Body of pancreas (tissue), 4 donors: ENCODE measurements around the gene PRSS53. TPM values are rescaled to one million over a fixed set of nuclear protein-coding genes. Genes with fewer than 3 reads are reported as not detected.

Source experiments
- ATAC-seq: fragments of 150-250 bp; one replicate; pipeline ENCODE4 v1.9.1; 2016
- DNase-seq, 4 donors: peaks; one replicate each; pipeline ENCODE4 v3.0.0-alpha.2; 2019
- H3K27ac ChIP-seq, 4 donors: fragments of 200-600 bp; sonication (generic); 1 replicate in 3 of 4; 2 replicates in 1 of 4; pipeline versions ENCODE4 v1.5.1 to v1.6.1; 2016 to 2019; ENCODE audit warnings: mild to moderate bottlenecking in 1 of 4, mixed read lengths in 1 of 4, moderate library complexity in 1 of 4
- H3K27me3 ChIP-seq, 2 donors: fragments of 200-600 bp; sonication (generic); one replicate each; pipeline ENCODE4 v1.6.0; 2016; ENCODE audit warnings: mild to moderate bottlenecking in 1 of 2
- H3K36me3 ChIP-seq, 2 donors: fragments of 200-600 bp; sonication (generic); replicated peaks in 1 of 2; 2 replicates each; pipeline ENCODE4 v1.5.1; 2016; ENCODE audit warnings: low read depth in 2 of 2; ENCODE audit not compliant: insufficient read depth in 1 of 2
- H3K4me1 ChIP-seq: fragments of 200-600 bp; sonication (generic); one replicate; pipeline ENCODE4 v1.6.0; 2016
- H3K4me3 ChIP-seq, 2 donors: fragments of 200-600 bp; sonication (generic); 1 replicate in 1 of 2; 2 replicates in 1 of 2; pipeline ENCODE4 v1.5.1; 2016 to 2019
- H3K9me3 ChIP-seq, 3 donors: fragments of 200-600 bp; sonication (generic); 1 replicate in 2 of 3; 2 replicates in 1 of 3; pipeline ENCODE4 v1.5.1; 2016
- POLR2A ChIP-seq, 3 donors: fragments of 450-650 bp; IDR thresholded peaks; one replicate each; pipeline ENCODE4 v1.6.1; 2016; ENCODE audit warnings: antibody characterized with exemption in 3 of 3, mild to moderate bottlenecking in 2 of 3
- WGBS, 2 donors: methylation state at CpG; one replicate each; pipeline ENCODE4 v1.1.5; 2017; 5-methylcytosine and 5-hydroxymethylcytosine counted together
- intact Hi-C: fragments of 100-400 bp; cut with DNase I; formaldehyde crosslinking; loops from one replicate; pipeline ENCODE4 v1.15.1; 2023
- total RNA-seq, 2 donors: library from RNA; depleted of rRNA; stranded (reverse); fragments of >200 nt; gene quantifications; one replicate each; pipeline ENCODE4 v1.1.0, GENCODE V29; 2016
- TF ChIP-seq, protein P1 (sequence below), 7 experiments: fragments of 450-650 bp in 4 of 7; fragments of 200-600 bp in 3 of 7; sonication (generic) in 3 of 7; IDR thresholded peaks; one replicate each; pipeline ENCODE4 v1.5.1; 2016 to 2019; ENCODE audit warnings: antibody characterized with exemption in 7 of 7

Gene PRSS53
- total RNA-seq, 2 donors from 2014 or later = 3.0 to 6.0 TPM

DNA sequence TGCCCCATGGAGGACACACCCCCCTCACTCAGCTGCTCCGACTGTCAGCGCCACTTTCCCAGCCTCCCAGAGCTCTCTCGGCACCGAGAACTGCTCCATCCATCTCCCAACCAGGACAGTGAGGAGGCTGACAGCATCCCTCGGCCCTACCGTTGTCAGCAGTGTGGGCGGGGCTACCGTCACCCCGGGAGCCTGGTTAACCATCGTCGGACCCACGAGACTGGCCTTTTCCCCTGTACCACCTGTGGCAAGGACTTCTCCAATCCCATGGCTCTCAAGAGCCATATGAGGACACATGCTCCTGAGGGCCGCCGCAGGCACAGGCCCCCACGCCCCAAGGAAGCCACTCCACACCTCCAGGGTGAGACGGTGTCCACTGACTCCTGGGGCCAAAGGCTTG lies 12.4 kb downstream of the PRSS53 start:
- H3K27ac ChIP-seq = no peak overlapping the region
- WGBS, 2 donors = 67 to 71% methylated on average over 11 to 16 of the region's 16 CpGs
- H3K4me1 ChIP-seq = peaks cover 25% of the 10 kb centered on the region
- TF ChIP-seq, protein P1, sequence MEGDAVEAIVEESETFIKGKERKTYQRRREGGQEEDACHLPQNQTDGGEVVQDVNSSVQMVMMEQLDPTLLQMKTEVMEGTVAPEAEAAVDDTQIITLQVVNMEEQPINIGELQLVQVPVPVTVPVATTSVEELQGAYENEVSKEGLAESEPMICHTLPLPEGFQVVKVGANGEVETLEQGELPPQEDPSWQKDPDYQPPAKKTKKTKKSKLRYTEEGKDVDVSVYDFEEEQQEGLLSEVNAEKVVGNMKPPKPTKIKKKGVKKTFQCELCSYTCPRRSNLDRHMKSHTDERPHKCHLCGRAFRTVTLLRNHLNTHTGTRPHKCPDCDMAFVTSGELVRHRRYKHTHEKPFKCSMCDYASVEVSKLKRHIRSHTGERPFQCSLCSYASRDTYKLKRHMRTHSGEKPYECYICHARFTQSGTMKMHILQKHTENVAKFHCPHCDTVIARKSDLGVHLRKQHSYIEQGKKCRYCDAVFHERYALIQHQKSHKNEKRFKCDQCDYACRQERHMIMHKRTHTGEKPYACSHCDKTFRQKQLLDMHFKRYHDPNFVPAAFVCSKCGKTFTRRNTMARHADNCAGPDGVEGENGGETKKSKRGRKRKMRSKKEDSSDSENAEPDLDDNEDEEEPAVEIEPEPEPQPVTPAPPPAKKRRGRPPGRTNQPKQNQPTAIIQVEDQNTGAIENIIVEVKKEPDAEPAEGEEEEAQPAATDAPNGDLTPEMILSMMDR (IDR thresholded peaks at IDR 0.05) = no peak
- TF ChIP-seq POLR2A (IDR thresholded peaks at IDR 0.05) = no peak
- H3K36me3 ChIP-seq = peaks cover 8 to 33% of the 10 kb centered on the region in 2 donors
- intact Hi-C loops = loop anchor here (10.0 kb wide), 1 partner anchor 68 kb away; no protein-coding TSS in a partner anchor
- H3K9me3 ChIP-seq = no peaks in the 10 kb centered on the region
- H3K27me3 ChIP-seq = no peaks in the 10 kb centered on the region
- ATAC-seq (no peak), DNase-seq (no peak)
- no peak overlapping the region for H3K4me3 ChIP-seq

DNA sequence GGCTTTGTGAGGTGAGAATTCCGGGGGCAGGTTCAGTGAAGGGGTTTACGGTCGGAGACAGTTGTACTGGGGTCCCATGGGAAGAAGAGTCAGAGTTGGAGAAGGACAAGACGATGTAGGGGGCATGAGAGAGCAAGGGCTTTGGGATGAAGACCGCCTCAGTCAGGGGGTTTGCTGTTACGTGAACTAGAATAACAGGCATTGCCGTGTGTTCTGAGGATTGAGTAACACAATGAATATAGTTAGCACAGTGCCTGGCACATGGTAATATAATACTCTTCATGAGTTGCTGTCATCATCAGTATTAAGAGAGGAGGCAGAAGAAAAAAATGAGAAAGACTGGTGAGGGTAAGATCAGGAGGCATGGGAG lies 13.9 kb downstream of the PRSS53 start:
- H3K27ac ChIP-seq = peak overlapping the region; percentile 57 to 93 (median 90)
- ATAC-seq = no peak

DNA sequence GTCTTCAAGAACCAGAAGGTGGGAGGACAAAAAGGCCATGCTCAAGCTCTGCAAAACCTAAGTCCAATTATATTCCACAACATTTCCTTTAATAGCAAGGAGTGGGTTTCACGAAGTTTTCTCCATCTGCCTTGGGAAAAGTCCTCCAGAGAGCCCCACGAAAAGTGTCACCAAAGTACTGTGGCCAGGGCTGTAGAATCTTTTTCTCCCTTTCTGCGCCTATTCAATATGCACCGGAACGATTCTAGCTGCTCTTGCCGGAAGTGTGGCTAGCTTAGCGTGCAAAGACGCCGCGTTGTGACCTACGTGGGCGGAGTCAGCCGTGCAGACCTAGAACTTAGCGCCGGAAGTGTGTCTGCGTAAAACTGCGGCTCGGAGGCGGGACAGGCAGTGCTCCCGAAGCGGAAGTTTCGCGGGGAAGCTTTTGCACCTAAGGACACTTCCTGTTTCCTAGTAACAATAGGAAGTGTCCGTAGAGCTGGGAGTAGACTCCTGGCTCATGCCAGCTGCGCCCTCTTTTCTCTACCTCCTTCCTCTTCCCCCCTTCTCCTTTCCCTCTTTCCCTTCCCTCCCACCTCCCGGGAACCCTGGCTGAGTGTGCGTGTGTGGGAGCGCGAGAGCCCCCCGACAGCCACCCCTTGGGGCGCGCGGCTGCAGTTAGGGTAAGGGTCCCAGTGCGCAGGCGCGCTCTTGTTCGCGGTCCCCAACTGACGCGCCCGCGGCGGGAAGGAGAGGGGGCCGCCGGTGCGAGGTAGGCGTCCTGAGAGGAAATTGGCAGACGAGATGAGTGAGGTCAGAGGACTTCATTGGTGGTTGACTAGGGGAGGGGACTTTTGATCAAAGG lies 14.6 kb downstream of the PRSS53 start, which contains the start of the genes ZNF646 and ZNF668:
ZNF646 (plus strand) TSS at position 453 of the 844 bp plus-strand sequence. CDS start 1,903 bp downstream, outside the sequence.
ZNF668 (minus strand) TSS at position 271 of the 844 bp plus-strand sequence. CDS start 9,781 bp downstream, outside the sequence.
- ATAC-seq (peak; percentile 95), DNase-seq (peak; percentile 98 to 99 (median 98))
- intact Hi-C loops = loop anchor here (10.0 kb wide), 1 partner anchor 71 kb away; no protein-coding TSS in a partner anchor
- Histone ChIP-seq H3K27me3 (no peaks in the 10 kb centered on the region), H3K36me3 (peaks cover 8 to 21% of the 10 kb centered on the region in 2 donors), H3K9me3 (no peaks in the 10 kb centered on the region), H3K4me3 (peak within 1 kb of the TSS; percentile 64 to 99), H3K4me1 (peaks cover 25% of the 10 kb centered on the region), H3K27ac (peak within 1 kb of the TSS; percentile 88 to 93 (median 90))
- TF ChIP-seq POLR2A (IDR thresholded peaks at IDR 0.05) = peak; percentile 54 to 88 (median 86)
- TF ChIP-seq, protein P1 (IDR thresholded peaks at IDR 0.05) = peak in 1 of 7 experiments; percentile 1
- whole genome bisulfite sequencing, 2 donors = 0% methylated on average over 46 to 48 of the region's 48 CpGs

More for the DNA sequence above, 13.9 kb downstream of the PRSS53 start:
- TF ChIP-seq, protein P1 (IDR thresholded peaks at IDR 0.05) = no peak
- TF ChIP-seq POLR2A (IDR thresholded peaks at IDR 0.05) = no peak
- no peaks in the 10 kb centered on the region for H3K9me3 ChIP-seq
- no peak for DNase-seq
- 1 to 2% methylated on average over 7 of the region's 7 CpGs for WGBS, 2 donors
- intact Hi-C loops = loop anchor here (10.0 kb wide), 1 partner anchor 70 kb away; no protein-coding TSS in a partner anchor
- H3K4me1 ChIP-seq = peaks cover 25% of the 10 kb centered on the region
- peak overlapping the region; percentile 64 to 99 for H3K4me3 ChIP-seq
- peaks cover 8 to 24% of the 10 kb centered on the region in 2 donors for H3K36me3 ChIP-seq
- no peaks in the 10 kb centered on the region for H3K27me3 ChIP-seq

DNA sequence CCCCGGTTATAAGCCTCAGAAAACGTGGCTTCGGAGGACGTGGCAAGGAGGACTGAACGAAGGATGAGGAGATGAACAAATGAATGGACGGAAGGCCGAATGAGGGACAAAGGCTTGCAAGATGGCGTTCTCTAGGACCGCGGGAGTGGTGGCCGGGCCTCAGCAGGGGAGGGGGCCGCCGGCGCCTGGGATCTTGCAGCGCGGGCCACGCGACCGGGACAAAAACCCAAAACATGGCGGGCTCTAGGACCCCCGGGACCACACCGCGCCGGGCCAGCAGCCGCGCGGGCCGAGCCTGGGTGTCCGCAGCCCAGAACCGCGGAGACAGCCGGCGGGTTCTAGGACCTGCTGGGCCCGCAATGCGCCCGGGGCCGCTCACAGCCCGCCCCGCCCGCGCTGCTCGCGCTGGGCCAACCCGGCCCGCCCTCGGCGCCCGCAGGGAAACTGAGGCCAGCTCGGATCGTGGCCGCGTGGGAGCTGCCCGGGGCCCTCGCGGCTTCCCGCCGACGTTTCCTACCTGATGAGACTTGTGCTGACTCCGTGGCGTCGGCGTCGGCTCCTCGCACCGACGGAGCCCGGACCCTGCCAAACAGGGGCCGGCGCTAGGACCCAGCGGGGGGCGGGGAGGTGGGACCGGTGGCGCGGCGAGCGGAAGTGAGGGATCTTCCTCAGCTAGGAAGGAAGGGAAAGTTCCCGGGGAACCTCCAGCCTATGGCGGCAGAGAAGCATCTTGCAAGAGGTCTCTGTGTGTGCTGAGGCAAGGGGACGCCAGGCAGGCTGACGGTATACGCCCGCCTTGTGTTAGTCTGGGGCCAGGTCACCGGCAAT lies 15.4 kb downstream of the PRSS53 start:
- no peaks in the 10 kb centered on the region for H3K9me3 ChIP-seq
- TF ChIP-seq, protein P1 (IDR thresholded peaks at IDR 0.05) = peak in 2 of 7 experiments; percentile 3 to 4
- TF ChIP-seq POLR2A (IDR thresholded peaks at IDR 0.05) = no peak
- H3K4me1 ChIP-seq = peaks cover 25% of the 10 kb centered on the region
- H3K36me3 ChIP-seq = peaks cover 6 to 14% of the 10 kb centered on the region in 2 donors
- WGBS, 2 donors = 1% methylated on average over 20 to 83 of the region's 83 CpGs
- ATAC-seq (peak; percentile 88), DNase-seq (peak; percentile 89 to 94 (median 92))
- H3K4me3 ChIP-seq = peak overlapping the region; percentile 61 to 99
- H3K27ac ChIP-seq = peak overlapping the region; percentile 88 to 93 (median 90)
- no peaks in the 10 kb centered on the region for H3K27me3 ChIP-seq
- intact Hi-C loops = loop anchor here (10.0 kb wide), 1 partner anchor 71 kb away; no protein-coding TSS in a partner anchor
